ENCODE data around the gene IPO8. TPM values are rescaled to one million over a fixed set of nuclear protein-coding genes. Genes with fewer than 3 reads are reported as not detected.

Gene IPO8
- total and polyA plus RNA-seq, 12 donors = 5.0 to 64.6 (median 35.8) TPM

- peaks cover 14 to 39% of the 10 kb centered on the region in 2 donors for H3K4me1 ChIP-seq (replicated peaks in 1 of 2)
- intact Hi-C loops (cut with DNase I) = no loop called here
These were observed 3.2 kb downstream of the IPO8 start for GRCh38 chr12:30692470-30692869.

GRCh38 chr12:30691122-30691879 is 4.4 kb downstream of the IPO8 start:
- Histone ChIP-seq H3K36me3 (replicated peaks in 1 of 2) (no peaks in the 10 kb centered on the region), H3K27me3 (no peaks in the 10 kb centered on the region), H3K9me3 (replicated peaks in 1 of 3) (no peaks in the 10 kb centered on the region), H3K4me3 (no peak overlapping the region), H3K4me1 (replicated peaks in 1 of 2) (peaks cover 14 to 46% of the 10 kb centered on the region in 2 donors), H3K27ac (peak overlapping the region in 3 of 5 donors; percentile 36 to 62 (median 45))
- DNase-seq = peak; percentile 35 to 75 (median 61)
- TF ChIP-seq POLR2A (IDR thresholded peaks at IDR 0.05) (peak in 1 of 2 donors; percentile 34), CTCF (IDR thresholded peaks at IDR 0.05) (no peak)
- WGBS, 4 donors = 46 to 68% (median 56%) methylated on average over 4 of the region's 4 CpGs
- intact Hi-C loops (cut with DNase I) = no loop called here

More at GRCh38 chr12:30692470-30692869, 3.2 kb downstream of the IPO8 start:
- H3K36me3 ChIP-seq (replicated peaks in 1 of 2) = no peaks in the 10 kb centered on the region
- 46 to 59% (median 49%) methylated on average over 5 of the region's 5 CpGs for WGBS, 4 donors
- H3K9me3 ChIP-seq (replicated peaks in 1 of 3) = no peaks in the 10 kb centered on the region
- H3K27ac ChIP-seq = peak overlapping the region in 2 of 5 donors; percentile 5 to 16
- TF ChIP-seq POLR2A (IDR thresholded peaks at IDR 0.05) = no peak
- TF ChIP-seq CTCF (IDR thresholded peaks at IDR 0.05) = no peak
- no peak overlapping the region for H3K4me3 ChIP-seq
- peak in 5 of 7 donors; percentile 25 to 40 (median 35) for DNase-seq
- H3K27me3 ChIP-seq = no peaks in the 10 kb centered on the region

GRCh38 chr12:30687265-30687986 is 8.2 kb downstream of the IPO8 start:
- Histone ChIP-seq H3K27me3 (no peaks in the 10 kb centered on the region), H3K9me3 (replicated peaks in 1 of 3) (peaks cover 0 to 3% (median 0%) of the 10 kb centered on the region in 3 donors), H3K36me3 (replicated peaks in 1 of 2) (peaks cover 0 to 9% of the 10 kb centered on the region in 2 donors), H3K27ac (no peak overlapping the region), H3K4me1 (replicated peaks in 1 of 2) (peaks cover 9 to 23% of the 10 kb centered on the region in 2 donors), H3K4me3 (no peak overlapping the region)
- DNase-seq = no peak
- WGBS, 4 donors = 63 to 77% (median 71%) methylated on average over 2 of the region's 2 CpGs
- intact Hi-C loops (cut with DNase I) = no loop called here
- TF ChIP-seq CTCF (IDR thresholded peaks at IDR 0.05) (no peak), POLR2A (IDR thresholded peaks at IDR 0.05) (no peak)

GRCh38 chr12:30679241-30679640 is 16.4 kb downstream of the IPO8 start:
- no peak overlapping the region for H3K4me3 ChIP-seq
- H3K4me1 ChIP-seq (replicated peaks in 1 of 2) = no peaks in the 10 kb centered on the region
- H3K27me3 ChIP-seq = no peaks in the 10 kb centered on the region
- H3K36me3 ChIP-seq (replicated peaks in 1 of 2) = peaks cover 0 to 18% of the 10 kb centered on the region in 2 donors
- intact Hi-C loops (cut with DNase I) = no loop called here
- WGBS, 4 donors = 72 to 83% (median 74%) methylated on average over 1 of the region's 1 CpG
- no peak for DNase-seq
- H3K9me3 ChIP-seq (replicated peaks in 1 of 3) = peaks cover 0 to 7% (median 0%) of the 10 kb centered on the region in 3 donors
- H3K27ac ChIP-seq = no peak overlapping the region
- no peak for TF ChIP-seq POLR2A (IDR thresholded peaks at IDR 0.05)
- no peak for TF ChIP-seq CTCF (IDR thresholded peaks at IDR 0.05)

Measured in adrenal gland (tissue), 12 donors.